ENCODE measurements around the gene RSPH6A. TPM values are rescaled to one million over a fixed set of nuclear protein-coding genes. Genes with fewer than 3 reads are reported as not detected.

Gene RSPH6A
- total RNA-seq, 6 donors from 2014 or later = 0.15 to 5.2 (median 0.32) TPM; not detected in 2

- H3K27ac ChIP-seq = peak within 1 kb of the TSS; percentile 75 to 84 (median 82)
- peaks cover 0 to 44% (median 27%) of the 10 kb centered on the region in 4 donors for H3K36me3 ChIP-seq
- ATAC-seq (ENCODE audit: low FRiP score in 2 of 2) (peak; percentile 0 to 51), DNase-seq (peak in 1 of 2 donors; percentile 84)
- H3K4me1 ChIP-seq = peaks cover 35 to 58% (median 43%) of the 10 kb centered on the region in 4 donors
- H3K9me3 ChIP-seq = no peaks in the 10 kb centered on the region
- H3K27me3 ChIP-seq = no peaks in the 10 kb centered on the region
- 18% methylated on average over 13 of the region's 18 CpGs; no CpG with 5 or more reads in 1 of the 2 donors for WGBS, 2 donors
- H3K4me3 ChIP-seq = peak within 1 kb of the TSS; percentile 17 to 58 (median 51)
- TF ChIP-seq POLR2A (IDR thresholded peaks at IDR 0.05) (peak in 2 of 4 donors; percentile 19 to 25), EP300 (IDR thresholded peaks at IDR 0.05) (no peak), POLR2AphosphoS5 (IDR thresholded peaks at IDR 0.05) (peak in 1 of 2 donors; percentile 19), CTCF (IDR thresholded peaks at IDR 0.05) (no peak)
Measured at GRCh38 chr19:45782162-45782691, 32.9 kb downstream of the RSPH6A start, which contains the start of gene DMPK. DMPK (minus strand) TSS chr19:45782490; CDS start chr19:45782352, 138 bp downstream.

GRCh38 chr19:45781214-45782161 is 33.6 kb downstream of the RSPH6A start:
- ATAC-seq (ENCODE audit: low FRiP score in 2 of 2) (peak in 1 of 2 donors; percentile 23), DNase-seq (peak; percentile 48 to 86)
- H3K27ac ChIP-seq = peak overlapping the region; percentile 75 to 84 (median 82)
- H3K36me3 ChIP-seq = peaks cover 0 to 44% (median 28%) of the 10 kb centered on the region in 4 donors
- 42 to 70% methylated on average over 8 to 12 of the region's 17 CpGs for WGBS, 2 donors
- TF ChIP-seq EP300 (IDR thresholded peaks at IDR 0.05) = no peak
- no peak for TF ChIP-seq POLR2AphosphoS5 (IDR thresholded peaks at IDR 0.05)
- no peak for TF ChIP-seq POLR2A (IDR thresholded peaks at IDR 0.05)
- TF ChIP-seq CTCF (IDR thresholded peaks at IDR 0.05) = no peak
- H3K4me1 ChIP-seq = peaks cover 35 to 58% (median 43%) of the 10 kb centered on the region in 4 donors
- H3K4me3 ChIP-seq = peak overlapping the region; percentile 17 to 58 (median 51)
- H3K27me3 ChIP-seq = no peaks in the 10 kb centered on the region
- H3K9me3 ChIP-seq = no peaks in the 10 kb centered on the region

GRCh38 chr19:45780448-45781213 is 34.5 kb downstream of the RSPH6A start:
- DNase-seq (no peak), ATAC-seq (ENCODE audit: low FRiP score in 2 of 2) (no peak)
- 38 to 45% methylated on average over 12 to 13 of the region's 13 CpGs for WGBS, 2 donors
- H3K9me3 ChIP-seq = no peaks in the 10 kb centered on the region
- TF ChIP-seq CTCF (IDR thresholded peaks at IDR 0.05) = no peak
- no peak for TF ChIP-seq EP300 (IDR thresholded peaks at IDR 0.05)
- no peaks in the 10 kb centered on the region for H3K27me3 ChIP-seq
- H3K4me1 ChIP-seq = peaks cover 35 to 58% (median 43%) of the 10 kb centered on the region in 4 donors
- peak overlapping the region in 3 of 4 donors; percentile 47 to 58 (median 55) for H3K4me3 ChIP-seq
- peak overlapping the region in 3 of 4 donors; percentile 37 to 84 (median 82) for H3K27ac ChIP-seq
- H3K36me3 ChIP-seq = peaks cover 0 to 37% (median 21%) of the 10 kb centered on the region in 4 donors

- Histone ChIP-seq H3K9me3 (no peaks in the 10 kb centered on the region), H3K4me3 (peak overlapping the region in 2 of 4 donors; percentile 55 to 58), H3K36me3 (peaks cover 0 to 32% (median 18%) of the 10 kb centered on the region in 4 donors), H3K27ac (peak overlapping the region in 3 of 4 donors; percentile 37 to 84 (median 82)), H3K27me3 (no peaks in the 10 kb centered on the region), H3K4me1 (peaks cover 35 to 58% (median 43%) of the 10 kb centered on the region in 4 donors)
- DNase-seq (no peak), ATAC-seq (ENCODE audit: low FRiP score in 2 of 2) (no peak)
- TF ChIP-seq EP300 (IDR thresholded peaks at IDR 0.05) (no peak), CTCF (IDR thresholded peaks at IDR 0.05) (no peak), POLR2A (IDR thresholded peaks at IDR 0.05) (no peak), POLR2AphosphoS5 (IDR thresholded peaks at IDR 0.05) (no peak)
- WGBS, 2 donors = 37 to 83% methylated on average over 2 to 4 of the region's 4 CpGs
Measured at GRCh38 chr19:45780146-45780447, 35.0 kb downstream of the RSPH6A start.

Data from upper lobe of left lung (tissue), 6 donors.